GM18867 (cell line): ENCODE results near the gene CANT1.
A peak's percentile ranks its signal among the peaks of the same experiment; 100 is the strongest.

Experiments
- ATAC-seq: cut with Tn5 transposase; IDR thresholded peaks from one replicate; pipeline ENCODE4 v1.9.1; 2021; ENCODE audit warnings: mild to moderate bottlenecking, moderate library complexity; ENCODE audit not compliant: unreplicated experiment

The CANT1 gene

DNA sequence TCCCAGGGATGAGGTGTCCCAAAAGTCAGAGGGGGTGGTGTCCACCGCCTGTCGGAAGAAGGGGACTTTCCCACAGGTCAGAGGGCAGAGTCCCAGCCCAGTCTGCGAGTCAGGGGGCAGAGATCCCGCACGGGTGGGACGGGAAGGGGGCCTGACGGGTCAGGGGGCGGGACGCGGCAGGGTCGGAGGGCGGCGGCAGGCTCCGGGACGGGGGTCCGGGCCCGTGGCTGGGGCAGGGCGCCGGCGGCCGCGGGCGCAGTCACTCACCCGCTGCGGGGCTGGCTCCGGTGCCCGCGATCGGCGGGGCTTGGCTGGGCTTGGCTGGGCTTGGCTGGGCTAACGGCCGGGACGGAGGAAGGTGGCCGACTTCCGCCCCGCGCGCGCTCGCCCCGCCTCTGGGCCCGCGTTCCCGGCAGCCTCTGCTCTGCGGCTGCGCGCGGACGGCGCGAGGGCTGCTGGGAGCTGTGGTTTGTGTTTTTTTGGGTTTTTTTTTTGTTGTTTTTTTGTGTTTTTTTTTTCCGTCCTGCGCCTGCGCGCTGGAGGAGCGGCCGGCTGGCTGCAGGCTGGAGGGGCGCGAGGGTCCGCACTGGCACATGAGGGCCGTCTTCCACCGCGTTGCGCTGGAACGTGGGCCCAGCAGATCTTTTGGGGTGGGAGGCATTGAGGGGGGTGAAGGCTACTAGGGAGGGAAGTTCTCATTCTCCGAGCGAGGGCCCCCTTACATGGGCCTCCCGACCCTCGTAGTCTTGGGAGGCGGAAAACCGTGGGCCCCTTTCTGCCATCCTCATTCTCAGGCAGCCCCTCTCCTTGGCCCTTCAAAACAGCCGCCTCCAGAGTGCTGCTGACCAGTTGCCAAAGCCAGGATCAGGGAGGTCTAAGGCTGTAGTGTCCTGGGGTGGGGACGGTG is at the start of gene CANT1:
TSS of gene CANT1 (minus strand) at position 368 of the 907 bp plus-strand sequence. CDS start 12,142 bp downstream, outside the sequence.
- ATAC-seq: peak; percentile 91

DNA sequence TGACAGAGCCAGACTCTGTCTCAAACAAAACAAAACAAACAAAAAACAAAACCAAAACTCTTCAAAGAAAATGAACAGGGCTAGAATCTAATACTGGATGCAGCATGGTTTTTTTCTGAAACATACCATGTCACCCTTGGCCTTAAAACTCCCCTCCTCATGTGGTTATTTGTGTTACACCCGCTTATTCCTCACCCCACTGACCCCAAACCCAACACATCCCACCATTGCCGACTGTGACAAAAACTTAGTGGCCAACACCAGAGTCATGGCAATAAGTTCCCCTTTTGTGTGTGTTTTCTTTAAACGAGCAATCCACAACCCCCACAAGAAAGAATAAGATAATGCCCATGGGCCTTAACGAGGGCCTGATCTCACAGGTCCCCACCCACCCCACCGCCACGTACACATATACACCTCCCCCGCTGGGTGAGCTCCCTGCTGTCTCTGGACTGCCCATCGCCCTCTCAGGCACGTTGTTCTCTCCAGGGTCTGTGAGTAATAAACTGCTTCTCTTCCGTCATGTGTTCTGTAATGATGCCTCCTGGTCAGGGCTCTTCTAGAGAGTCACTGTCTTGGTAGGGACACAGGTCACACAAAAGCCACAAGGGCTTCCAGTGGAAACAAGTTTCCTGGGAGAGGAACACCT is 48.3 kb upstream of the CANT1 start:
- no peak for ATAC-seq

DNA sequence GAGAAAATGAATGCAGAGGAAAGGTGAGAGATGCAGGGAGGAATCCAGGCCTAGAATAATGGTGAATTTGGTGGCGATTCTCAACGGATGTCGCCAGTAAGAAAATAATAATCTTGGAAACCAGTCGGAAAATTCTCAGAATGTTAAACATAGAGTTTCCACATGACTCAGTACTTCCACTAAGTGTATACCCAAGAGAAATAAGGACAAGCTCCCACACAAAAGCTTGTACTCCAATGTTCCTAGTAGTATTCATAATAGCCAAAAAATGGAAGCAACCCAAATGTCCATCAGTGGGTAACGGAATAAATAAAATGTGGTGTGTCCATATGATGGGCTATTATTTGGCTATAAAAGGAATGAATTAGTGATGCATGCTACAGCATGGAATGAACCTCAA is 45.6 kb upstream of the CANT1 start:
- no peak for ATAC-seq

DNA sequence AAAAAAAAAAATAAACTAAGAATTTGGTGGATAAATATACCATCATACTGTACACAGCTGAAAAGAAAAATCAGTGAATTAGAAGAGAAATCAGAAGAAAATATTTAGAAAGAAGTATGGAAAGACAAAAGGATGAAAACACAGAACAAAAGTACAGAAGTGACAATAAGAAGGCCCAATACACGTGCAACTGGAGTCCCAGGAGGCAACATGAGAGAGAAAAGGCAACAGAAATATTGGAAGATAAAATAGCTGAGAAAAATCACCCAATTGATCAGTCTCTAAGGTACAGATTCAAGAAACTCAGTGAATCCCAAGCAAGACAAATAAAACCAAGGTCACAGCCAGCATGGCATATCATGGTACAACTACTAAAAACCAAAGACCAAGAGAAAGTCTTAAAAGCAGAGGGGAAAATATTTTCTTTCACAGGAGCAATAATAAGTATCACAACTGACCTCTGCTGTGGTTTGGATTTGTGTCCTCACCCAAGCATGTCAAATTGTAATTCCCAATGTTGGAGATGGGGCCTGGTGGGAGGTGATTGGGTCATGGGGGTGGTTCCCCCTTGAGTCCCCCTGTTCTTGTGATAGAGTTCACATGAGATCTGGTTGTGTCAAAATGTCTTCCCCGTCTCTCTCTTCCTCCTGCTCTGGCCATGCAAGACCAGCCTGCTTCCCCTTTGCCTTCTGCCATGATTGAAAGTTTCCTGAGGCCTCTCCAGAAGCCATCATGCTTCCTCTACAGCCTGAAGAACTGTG is 44.8 kb upstream of the CANT1 start:
- no peak for ATAC-seq

DNA sequence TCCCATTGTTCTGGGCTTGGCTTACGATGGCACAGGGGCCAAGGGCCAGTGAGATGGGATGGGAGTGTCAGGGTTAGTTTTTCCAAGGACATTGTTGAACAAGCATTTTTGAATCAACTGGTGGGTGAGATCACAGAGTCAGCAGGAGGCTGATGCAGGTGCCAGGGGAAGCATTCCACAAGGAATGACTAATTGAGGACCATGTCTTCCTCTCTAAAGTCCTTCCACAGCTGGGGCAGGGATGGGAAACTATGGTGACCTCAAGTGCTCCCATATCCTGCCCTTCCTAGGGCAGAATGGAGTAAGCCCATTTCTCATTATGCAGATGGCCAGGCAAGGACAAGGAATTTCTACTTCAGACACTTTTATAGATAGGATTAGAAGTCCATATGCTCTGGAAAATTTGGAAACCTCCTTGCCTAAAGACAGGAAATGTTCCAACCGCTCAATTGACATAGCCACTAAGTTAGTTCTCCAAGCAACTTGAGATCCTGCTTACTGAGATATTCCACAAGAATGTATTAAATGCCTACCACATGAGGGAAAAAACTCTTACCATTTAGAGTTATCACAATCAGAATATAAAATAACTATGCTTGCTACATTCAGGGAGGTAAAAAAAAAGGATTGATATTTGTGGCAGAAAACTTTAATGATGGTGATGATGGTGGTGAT is 43.8 kb upstream of the CANT1 start:
- ATAC-seq: no peak

DNA sequence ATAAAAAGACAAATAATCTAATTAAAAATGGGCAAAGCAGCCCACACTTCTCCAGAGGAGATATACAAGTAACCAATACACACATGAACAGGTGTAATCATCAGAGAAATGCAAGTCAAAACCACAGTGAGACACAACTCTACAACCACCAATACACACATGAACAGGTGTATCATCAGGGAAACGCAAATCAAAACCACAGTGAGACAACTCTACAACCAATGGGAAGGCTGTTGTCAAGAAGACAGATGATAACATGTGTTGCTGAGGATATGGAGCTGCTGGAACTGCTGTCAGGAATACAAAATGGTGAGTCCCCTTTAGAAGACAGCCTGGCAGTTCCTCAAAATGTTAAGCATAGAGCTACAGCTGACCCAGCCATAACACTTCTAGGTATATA is 42.6 kb upstream of the CANT1 start:
- ATAC-seq: no peak

DNA sequence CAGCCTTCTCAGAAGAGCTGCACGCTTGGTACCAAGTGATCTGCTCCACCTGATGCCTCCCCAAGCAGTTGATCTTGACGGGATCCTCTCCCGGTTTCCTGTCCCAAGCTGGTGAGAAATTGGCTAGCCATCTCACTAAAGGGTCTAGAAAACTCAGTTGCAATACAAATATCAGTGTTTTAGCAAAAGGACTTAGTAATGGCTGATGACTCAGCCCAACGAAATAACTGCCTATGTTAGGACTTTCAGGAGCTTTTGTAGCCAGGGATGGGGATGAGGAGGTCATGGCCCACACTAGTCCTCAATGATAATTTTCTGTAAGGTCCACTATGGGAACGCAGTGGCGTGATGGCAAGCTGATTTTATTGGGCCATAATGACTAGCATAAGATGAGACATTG is 41.7 kb upstream of the CANT1 start:
- no peak for ATAC-seq

DNA sequence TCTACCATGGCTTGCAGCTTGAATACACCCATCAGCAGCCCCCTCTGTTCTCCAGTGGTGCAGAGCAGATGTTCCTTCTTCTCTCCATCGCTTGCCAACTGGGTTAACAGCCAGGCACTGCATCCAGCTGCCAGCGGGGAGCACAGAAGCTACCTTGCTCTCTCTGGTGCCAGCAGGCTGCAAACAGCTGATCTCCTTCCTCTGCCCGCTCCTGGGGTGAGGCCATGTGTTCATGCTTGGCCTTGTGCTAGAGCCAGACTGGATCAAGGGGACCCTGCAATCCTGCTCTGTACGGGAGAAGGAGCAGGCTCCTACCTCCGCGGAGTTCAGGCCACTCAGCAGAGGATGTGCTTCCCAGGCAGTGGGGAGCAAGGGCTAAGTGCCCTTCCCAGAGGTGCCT is 41.0 kb upstream of the CANT1 start:
- ATAC-seq: no peak

DNA sequence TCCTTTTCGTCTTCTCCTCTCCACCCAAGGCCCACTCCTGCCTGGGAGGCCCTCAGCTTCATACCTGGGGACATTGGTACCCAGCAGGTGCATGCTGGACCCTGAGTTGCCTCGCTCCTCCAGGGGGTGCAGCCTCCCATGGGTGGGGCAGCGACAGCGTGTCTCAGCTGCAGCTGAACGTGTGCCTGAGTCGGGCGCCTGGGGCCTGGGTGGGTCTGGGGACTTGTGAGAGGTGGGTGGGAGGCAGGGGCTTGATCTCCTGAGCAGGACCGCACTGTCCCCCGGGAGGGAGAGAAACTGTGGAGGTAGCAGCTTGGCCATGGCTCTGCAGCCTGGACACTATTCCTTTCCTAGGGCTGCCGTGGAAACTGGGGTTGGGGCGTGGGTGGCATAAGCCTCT is 40.3 kb upstream of the CANT1 start:
- ATAC-seq: no peak

DNA sequence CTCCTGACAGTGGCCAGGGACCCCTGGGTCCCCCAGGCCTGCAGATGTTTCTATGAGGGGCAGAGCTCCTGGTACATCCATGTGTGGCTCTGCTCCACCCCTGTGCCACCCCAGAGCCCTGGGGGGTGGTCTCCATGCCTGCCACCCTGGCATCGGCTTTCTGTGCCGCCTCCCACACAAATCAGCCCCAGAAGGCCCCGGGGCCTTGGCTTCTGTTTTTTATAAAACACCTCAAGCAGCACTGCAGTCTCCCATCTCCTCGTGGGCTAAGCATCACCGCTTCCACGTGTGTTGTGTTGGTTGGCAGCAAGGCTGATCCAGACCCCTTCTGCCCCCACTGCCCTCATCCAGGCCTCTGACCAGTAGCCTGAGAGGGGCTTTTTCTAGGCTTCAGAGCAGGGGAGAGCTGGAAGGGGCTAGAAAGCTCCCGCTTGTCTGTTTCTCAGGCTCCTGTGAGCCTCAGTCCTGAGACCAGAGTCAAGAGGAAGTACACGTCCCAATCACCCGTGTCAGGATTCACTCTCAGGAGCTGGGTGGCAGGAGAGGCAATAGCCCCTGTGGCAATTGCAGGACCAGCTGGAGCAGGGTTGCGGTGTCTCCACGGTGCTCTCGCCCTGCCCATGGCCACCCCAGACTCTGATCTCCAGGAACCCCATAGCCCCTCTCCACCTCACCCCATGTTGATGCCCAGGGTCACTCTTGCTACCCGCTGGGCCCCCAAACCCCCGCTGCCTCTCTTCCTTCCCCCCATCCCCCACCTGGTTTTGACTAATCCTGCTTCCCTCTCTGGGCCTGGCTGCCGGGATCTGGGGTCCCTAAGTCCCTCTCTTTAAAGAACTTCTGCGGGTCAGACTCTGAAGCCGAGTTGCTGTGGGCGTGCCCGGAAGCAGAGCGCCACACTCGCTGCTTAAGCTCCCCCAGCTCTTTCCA is 39.5 kb upstream of the CANT1 start:
- no peak for ATAC-seq

DNA sequence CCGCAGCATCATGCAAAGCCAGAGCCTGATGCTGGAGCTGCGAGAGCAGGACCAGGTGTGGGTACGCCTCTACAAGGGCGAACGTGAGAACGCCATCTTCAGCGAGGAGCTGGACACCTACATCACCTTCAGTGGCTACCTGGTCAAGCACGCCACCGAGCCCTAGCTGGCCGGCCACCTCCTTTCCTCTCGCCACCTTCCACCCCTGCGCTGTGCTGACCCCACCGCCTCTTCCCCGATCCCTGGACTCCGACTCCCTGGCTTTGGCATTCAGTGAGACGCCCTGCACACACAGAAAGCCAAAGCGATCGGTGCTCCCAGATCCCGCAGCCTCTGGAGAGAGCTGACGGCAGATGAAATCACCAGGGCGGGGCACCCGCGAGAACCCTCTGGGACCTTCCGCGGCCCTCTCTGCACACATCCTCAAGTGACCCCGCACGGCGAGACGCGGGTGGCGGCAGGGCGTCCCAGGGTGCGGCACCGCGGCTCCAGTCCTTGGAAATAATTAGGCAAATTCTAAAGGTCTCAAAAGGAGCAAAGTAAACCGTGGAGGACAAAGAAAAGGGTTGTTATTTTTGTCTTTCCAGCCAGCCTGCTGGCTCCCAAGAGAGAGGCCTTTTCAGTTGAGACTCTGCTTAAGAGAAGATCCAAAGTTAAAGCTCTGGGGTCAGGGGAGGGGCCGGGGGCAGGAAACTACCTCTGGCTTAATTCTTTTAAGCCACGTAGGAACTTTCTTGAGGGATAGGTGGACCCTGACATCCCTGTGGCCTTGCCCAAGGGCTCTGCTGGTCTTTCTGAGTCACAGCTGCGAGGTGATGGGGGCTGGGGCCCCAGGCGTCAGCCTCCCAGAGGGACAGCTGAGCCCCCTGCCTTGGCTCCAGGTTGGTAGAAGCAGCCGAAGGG is 38.6 kb upstream of the CANT1 start:
- no peak for ATAC-seq

DNA sequence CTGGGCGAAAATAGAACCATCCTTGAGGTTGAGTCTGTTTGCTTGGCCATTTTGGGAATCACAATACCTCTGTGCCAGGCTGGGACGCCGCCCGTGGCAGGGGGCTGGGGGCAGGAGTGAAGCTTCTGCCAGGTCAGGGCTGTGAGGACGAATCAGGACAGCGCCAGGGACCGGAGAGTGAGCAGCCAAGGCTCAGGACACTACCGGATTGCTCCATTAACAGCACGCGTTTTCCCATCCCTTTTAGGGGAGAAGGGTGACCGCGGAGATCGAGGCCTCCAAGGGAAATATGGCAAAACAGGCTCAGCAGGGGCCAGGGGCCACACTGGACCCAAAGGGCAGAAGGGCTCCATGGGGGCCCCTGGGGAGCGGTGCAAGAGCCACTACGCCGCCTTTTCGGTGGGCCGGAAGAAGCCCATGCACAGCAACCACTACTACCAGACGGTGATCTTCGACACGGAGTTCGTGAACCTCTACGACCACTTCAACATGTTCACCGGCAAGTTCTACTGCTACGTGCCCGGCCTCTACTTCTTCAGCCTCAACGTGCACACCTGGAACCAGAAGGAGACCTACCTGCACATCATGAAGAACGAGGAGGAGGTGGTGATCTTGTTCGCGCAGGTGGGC is 37.8 kb upstream of the CANT1 start:
- no peak for ATAC-seq

DNA sequence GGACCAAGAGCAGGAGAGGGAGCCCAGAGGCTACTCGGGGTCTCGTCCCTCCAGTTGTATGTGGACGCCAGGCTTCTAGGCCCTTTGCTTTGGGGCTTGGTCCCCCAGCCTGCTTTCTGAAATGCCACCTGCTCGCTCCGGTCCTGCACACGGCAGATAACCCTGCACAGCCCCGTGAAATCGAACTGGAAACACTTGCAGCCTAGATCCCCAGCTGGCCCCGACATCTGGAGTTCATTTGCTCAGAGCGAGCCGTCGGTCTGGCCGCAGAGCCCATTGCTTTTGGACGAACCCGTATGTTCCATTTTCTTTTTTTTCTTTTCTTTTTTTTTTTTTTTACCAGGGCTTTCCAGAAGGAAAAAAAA is 37.3 kb upstream of the CANT1 start:
- no peak for ATAC-seq

DNA sequence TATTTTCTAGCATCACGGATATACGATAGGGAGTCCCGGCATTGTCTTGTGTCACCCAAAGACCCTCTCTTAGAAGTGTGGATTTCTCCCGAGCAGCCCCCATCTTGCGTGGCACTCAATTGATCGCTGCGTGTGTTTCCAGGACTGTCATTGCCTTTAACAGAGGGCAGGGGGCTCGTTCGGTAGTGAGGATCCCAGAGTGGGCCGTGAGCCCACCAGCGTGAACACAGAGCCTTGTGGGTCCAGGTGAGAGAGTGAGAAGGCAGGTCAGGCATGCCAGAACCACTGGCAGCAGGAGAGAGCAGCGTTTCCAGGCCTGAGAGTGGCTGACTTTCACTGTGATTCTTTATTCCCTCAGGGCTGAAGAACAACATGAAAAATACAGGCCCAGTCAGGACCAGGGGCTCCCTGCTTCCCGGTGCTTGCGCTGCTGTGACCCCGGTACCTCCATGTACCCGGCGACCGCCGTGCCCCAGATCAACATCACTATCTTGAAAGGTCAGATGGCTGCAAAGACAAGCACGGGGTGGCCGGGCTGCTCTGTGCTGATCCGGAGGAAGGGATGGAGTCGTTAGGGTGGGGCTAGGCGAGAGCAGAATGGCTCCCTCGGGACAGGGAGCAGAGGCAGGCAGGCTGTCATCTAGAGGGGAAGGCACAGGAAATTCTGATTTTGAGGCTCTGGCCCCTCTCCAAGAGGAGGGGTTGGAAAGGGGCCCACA is 36.8 kb upstream of the CANT1 start:
- ATAC-seq: no peak

DNA sequence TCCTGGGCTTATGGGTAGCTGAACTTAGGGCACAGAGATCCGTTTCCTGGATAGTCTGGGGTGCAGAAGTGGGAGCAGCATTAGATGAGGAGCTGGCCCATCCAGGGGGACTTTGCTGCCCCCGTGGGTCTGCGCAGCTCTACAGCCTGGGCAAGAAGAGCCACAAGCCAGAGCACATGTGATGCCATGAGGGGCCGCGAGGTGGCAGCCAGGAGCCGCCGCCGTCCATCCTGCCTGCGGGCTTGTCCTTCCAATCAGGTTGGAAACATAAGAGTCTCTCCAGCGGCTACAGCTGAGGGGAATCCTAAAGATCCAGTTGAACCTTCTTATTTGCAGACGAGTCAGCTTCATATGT is 36.3 kb upstream of the CANT1 start:
- ATAC-seq: no peak

DNA sequence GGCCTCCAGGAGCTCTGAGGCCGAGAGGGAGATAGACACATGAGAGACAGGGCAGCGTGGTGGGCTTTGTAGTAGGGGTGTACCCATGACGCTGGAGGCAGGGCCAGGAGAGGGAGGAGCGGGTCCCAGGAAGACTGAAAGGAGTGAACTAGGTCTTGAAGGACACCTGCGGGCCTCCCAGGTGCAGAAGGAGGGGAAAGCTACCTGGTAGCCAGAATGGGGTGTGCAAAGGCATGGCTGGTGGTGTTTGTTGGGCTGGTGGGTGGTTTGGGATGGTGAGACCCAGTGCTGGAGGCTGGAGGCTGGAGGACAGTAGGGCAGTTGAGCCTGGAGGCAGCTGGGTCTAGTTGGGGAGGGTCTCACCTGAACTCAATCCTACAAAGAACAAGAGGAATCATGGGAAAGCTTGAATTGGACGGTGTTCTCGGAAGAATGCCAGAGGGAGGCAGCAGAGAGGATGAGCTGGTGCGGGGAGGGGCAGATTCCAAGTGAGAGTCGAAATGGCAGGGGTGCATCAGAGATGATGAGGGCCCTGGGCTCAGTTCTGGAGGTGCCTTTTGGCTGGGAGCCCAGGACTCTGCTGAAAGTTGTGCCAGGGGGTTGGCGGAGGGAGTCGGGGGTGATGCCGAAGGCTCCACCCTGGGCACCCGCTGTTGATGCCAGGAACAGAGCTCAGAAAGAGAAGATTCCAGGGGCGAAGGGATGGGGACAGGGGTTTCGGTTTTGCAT is 35.6 kb upstream of the CANT1 start:
- ATAC-seq: no peak

DNA sequence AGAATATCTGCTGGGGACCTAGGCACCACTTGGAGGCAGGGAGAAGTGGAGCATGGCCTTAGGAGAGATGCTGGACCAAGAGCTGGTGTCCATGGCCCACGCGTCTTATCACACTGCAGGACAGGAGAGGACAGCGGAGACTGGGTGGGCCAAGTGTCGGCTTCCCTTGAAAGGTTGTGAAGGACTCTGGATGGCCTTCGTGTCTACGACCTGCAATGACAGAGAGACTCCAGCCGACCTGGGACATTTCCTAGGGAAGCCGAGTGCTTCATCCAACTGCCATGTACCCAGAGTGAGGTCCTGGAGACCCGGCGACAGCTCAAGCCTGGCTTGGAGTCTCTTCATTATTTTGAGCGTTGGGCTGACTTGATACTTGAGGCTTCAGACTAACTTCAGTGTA is 34.9 kb upstream of the CANT1 start:
- no peak for ATAC-seq
